Loucy (cell line): ENCODE results near the gene NCKAP5.

Experiments
- EZH2phosphoT487 ChIP-seq: fragments of 200-600 bp; IDR thresholded peaks from 2 replicates; pipeline ENCODE4 v1.6.1; 2018; ENCODE audit warnings: antibody characterized with exemption, mild to moderate bottlenecking, moderate library complexity, borderline replicate concordance
- TF ChIP-seq, protein P1 (sequence below): fragments of 200-600 bp; sonication (generic); conservative IDR thresholded peaks from 2 replicates; pipeline ENCODE4 v1.5.1; 2014; ENCODE audit warnings: mild to moderate bottlenecking, antibody characterized with exemption, low read length

- TF ChIP-seq, protein P1, sequence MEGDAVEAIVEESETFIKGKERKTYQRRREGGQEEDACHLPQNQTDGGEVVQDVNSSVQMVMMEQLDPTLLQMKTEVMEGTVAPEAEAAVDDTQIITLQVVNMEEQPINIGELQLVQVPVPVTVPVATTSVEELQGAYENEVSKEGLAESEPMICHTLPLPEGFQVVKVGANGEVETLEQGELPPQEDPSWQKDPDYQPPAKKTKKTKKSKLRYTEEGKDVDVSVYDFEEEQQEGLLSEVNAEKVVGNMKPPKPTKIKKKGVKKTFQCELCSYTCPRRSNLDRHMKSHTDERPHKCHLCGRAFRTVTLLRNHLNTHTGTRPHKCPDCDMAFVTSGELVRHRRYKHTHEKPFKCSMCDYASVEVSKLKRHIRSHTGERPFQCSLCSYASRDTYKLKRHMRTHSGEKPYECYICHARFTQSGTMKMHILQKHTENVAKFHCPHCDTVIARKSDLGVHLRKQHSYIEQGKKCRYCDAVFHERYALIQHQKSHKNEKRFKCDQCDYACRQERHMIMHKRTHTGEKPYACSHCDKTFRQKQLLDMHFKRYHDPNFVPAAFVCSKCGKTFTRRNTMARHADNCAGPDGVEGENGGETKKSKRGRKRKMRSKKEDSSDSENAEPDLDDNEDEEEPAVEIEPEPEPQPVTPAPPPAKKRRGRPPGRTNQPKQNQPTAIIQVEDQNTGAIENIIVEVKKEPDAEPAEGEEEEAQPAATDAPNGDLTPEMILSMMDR: no peak
- TF ChIP-seq EZH2phosphoT487: no peak
Observed at GRCh38 chr2:133504566-133505505, 63.4 kb downstream of the NCKAP5 start.
